ENCODE results near the gene BABAM2.

- TF ChIP-seq CTCF (IDR thresholded peaks at IDR 0.05; ENCODE audit: insufficient read depth, low read length, poor library complexity, severe bottlenecking) (no peak), EZH2phosphoT487 (conservative IDR thresholded peaks at IDR 0.05; ENCODE audit: low read length) (no peak)
Observed at GRCh38 chr2:28009732-28010131, 119.2 kb downstream of the BABAM2 start.

Measured in SU-DHL-6 (cell line).